ENCODE measurements around the gene GSG1L2.

Gene GSG1L2

DNA sequence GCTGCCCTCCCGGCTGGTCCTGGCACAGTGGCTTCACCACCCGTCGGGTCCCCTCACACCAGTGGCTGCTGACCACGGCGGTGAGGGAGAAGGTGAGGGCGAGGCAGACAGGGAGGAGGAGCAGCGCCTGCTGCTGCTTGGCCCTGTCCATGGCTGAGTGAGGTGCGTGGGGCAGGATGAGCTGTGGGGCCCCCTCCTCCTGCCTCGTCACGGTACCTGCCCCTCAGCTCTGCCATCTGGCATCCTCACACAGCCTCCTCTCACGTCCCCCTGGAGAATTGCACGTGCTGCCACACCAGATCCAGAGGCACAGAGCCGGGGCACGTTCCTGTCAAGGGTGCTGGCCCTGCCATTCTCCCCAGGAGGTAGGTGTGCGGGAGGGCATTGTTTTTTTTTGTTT is at the start of gene GSG1L2:
Gene GSG1L2, minus strand, starts transcription at position 159 of the 400 bp plus-strand sequence. Its CDS starts 8 bp downstream, at position 151.
- DNase-seq (ENCODE audit: low spot score) (no peak), FAIRE-seq (no peak)

DNA sequence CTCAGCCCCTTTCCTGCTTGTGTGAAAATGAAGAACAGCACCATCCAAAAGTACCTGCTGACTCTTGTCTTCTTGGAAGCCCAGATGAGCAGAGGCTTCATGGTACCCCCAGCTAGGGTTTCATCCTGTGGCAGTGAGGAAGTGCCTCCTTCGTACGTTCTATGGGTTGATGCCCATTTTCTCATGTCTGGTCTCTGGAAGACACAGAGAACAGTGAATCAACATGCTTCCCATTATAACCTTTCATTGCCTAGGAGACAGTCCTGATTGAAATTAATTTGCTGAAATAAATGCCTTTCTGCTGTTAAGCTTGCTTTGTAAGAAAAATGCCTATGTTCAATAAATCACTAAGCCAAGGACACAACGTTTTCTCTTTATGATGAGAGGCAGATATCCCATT is 46.7 kb upstream of the GSG1L2 start:
- DNase-seq (ENCODE audit: low spot score) (no peak), FAIRE-seq (no peak)

DNA sequence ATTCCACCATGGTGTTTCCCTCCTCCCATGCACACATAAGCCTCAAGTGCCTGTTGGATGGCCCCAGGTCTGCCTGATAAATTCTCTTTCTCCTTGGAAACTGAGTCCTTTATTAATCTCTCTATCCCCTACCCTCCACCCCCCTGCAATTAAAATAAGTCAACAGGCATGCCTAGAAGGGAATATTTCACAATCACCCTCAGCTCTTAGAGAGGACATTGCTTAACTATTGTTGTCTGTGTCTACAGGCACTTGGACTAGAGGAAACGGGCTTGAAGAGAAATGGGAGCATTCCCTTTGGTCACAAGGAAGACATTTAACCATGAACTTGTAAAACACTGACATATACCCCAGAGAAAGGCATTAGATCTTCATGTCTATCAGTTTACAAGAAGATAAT is 43.7 kb upstream of the GSG1L2 start:
- DNase-seq (ENCODE audit: low spot score) (no peak), FAIRE-seq (no peak)

DNA sequence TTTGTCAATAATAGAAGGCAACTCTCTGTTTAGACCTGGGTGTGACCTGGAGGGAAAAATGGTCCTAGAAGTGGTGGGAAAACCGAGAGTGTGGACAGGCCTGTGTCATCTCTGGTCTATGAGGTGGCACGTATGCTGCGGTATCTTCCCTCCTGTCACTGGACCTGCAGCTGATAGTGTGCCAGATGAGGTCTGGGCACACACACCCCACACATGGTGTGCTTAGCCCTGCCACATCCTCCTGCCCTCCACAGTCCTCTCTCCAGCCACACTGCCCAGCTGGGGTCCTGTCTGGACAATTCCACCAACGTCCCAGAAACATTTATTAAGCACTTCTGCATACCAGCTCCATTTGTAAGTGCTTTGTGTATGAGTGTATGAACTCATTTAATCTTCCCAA is 41.1 kb upstream of the GSG1L2 start:
- FAIRE-seq (no peak), DNase-seq (ENCODE audit: low spot score) (no peak)

DNA sequence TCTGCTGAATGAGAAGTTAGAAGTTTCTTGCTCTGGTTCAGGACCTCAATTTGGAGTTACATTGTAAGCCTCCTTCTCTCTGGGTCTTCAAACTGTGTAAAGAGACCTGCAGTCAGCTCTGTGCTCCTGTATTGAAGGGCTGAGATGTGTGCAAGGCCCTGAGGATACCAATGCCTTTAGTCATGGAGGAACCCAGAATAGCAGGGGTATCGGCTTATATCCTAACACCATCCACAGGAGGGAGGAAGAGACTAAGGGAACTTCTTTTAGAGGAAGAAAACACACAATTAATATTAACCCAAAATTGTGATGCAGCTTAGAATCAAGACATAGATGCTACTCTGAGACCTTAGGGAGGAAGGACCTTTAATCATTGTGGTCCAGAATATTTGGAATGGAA is 40.3 kb upstream of the GSG1L2 start:
- no peak for DNase-seq (ENCODE audit: low spot score)
- FAIRE-seq = no peak

DNA sequence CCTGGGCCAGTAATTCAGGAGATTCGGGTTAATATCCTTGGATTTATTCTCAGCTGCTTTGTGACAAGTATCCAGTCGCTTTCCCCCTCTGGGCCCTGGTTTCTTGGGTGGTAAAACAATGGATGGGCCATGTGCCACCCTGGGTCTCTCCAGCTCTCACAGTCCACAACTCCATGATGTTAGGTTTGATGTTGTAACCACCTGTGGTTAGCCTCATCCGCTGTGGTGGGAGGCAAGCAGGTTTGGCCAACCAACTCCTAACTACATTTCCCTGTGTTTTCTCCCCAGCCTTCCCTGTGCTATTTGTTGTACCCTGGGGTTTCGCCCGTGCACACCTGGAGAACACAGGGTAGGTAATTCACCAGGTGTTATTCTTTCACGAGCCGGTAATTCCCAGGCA is 39.0 kb upstream of the GSG1L2 start:
- FAIRE-seq = no peak
- no peak for DNase-seq (ENCODE audit: low spot score)

DNA sequence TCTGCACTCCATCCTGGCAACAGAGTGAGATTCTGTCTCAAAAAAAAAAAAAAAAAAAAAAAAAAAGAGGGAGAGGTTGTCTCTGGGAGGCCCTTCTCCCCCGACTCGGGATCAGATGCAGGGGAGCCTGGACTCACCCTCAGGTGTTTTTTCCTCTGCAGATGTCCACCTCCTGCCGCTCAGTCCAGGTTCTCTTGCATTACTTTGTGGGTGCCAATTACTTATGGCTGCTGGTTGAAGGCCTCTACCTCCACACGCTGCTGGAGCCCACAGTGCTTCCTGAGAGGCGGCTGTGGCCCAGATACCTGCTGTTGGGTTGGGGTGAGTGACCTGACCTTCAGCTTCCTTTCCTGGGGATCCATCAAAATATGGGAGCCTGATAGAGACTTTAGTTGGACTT is 37.9 kb upstream of the GSG1L2 start:
- no peak for FAIRE-seq

DNA sequence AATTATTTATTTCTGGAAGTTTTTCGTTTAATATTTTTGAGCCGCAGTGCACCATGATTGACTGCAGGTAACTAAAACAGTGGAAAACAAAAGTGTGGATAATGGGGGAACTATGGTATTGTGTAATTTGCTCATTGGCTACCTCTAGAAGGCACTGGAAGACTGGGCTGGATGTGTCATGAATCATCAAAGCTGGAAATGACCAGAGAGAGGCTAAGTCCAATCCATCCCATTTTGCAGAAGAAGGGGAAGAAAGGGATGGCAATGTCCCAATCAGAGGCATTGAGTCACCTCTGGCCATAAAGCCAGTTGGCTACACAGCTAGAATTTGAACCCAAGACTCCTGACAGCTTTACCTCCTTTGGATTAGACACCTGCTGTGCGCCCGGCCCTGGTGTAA is 33.2 kb upstream of the GSG1L2 start:
- FAIRE-seq (no peak), DNase-seq (ENCODE audit: low spot score) (no peak)

More for the DNA sequence above, 37.9 kb upstream of the GSG1L2 start:
- no peak for DNase-seq (ENCODE audit: low spot score)

DNA sequence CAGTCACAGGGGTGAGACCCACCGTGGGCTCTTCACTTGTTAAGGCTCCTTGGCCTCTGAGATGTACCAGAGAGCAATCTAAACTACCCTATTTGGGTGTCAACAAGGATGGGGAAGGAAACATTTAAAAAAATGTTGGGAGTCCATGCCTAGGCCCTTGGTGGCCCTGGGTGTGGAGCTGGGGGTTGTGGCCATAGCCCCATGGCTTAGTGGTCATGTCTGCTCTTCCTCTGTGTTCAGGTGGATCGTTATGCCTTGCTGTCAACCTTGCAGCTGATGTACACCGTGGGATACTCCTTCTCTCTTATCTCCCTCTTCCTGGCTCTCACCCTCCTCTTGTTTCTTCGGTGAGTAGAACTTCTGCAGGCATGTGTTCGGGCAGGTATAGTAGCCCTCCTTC is 32.4 kb upstream of the GSG1L2 start:
- FAIRE-seq = no peak
- DNase-seq (ENCODE audit: low spot score) = no peak

DNA sequence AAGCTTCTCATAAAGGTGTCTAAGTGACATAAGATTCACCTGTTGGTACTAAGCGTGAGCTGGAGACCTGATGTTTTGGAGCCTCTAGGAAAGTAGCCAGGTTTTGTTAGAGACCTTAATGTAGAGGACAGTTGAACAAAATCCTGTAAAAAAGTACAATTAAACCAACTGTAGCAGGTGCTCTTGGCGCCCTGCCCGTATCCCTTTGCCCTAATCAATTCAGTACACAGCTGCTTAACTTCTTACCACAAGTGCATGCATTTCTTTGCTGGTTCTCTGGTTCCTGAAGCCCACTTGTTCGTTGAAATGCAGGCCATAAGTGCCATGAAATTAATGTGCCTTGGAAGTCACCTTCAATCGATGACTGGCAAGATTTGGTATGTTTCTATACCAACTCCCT is 28.3 kb upstream of the GSG1L2 start:
- no peak for FAIRE-seq

DNA sequence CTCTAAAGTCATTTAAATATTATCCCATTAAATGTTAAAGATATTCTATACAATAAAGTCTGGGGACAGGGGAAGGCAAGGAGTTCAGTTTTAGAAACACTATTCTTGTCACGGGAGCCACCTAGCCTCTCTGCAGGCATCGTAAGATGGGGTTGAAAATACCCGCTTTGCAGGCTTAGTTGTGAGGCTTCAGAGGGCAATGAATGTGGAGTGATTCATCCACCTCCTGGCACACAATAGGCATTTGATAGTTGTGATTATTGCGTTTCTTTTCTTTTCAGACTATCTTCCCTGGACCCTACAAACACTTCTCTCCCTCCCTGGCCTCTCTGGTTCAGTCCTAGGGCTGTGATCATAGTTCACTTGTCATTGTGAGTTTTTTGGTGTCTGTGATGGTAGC is 23.4 kb upstream of the GSG1L2 start:
- DNase-seq (ENCODE audit: low spot score) = no peak
- no peak for FAIRE-seq

More for the DNA sequence above, 28.3 kb upstream of the GSG1L2 start:
- DNase-seq (ENCODE audit: low spot score) = no peak

DNA sequence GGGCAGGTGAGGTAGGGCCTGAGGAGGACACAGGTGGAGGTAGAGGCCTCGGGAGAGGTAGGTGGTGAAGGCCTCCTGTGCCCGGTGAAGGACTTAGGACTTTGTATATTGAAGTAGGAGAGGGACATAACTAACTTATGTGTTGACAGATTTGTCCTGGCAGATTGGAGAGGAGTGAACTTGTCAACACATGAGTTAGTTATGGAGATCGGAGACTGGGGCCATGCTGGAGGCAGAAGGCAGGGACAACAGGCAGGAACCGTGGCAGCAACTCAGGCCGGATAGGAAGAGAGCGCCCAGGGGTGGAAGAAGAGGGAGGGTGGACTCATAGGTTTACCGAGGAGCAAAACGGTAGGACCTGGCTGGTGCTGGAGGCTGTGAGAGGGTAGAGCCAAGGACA is 22.3 kb upstream of the GSG1L2 start:
- DNase-seq (ENCODE audit: low spot score) = no peak
- FAIRE-seq = no peak

DNA sequence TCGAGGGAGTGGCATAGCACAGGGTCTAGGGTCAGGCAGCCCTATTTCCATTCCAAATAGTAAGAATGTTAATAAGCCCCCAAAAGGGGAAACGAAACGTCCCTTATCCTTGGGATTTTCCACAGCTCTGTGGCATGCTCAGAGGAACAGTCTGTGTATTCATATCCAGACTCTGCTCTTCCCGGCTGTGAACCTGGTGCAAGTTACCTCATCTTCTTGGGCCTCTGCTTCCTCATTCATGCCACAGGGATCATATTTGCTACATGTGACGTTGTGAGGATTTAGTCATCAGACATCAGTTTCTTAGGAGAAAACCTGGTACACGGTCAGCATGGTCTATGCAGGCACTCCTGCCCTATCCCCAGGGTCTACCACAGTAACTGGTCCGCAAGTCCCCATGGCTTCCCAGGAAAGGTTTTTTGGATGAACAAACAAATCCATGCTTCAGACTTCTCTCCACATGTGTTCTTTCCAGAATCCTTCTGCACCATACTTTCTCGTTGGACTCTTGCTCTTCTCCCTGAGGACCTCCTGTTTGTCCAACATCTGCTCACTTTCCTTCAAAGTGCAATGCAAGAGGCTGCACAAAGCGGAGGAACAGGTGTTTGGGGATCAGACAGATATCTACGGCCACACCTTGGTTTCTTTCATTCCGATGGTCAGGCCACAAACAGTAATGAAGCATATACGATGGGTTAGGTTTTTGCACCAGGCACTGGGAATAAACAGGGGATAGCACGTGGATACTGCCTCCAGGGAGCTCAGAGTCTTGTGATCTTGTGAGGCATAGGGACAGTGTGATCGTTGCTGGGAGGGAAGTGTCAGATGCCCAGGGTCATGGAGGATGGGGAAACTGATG is 21.5 kb upstream of the GSG1L2 start:
- no peak for DNase-seq (ENCODE audit: low spot score)
- FAIRE-seq = no peak

DNA sequence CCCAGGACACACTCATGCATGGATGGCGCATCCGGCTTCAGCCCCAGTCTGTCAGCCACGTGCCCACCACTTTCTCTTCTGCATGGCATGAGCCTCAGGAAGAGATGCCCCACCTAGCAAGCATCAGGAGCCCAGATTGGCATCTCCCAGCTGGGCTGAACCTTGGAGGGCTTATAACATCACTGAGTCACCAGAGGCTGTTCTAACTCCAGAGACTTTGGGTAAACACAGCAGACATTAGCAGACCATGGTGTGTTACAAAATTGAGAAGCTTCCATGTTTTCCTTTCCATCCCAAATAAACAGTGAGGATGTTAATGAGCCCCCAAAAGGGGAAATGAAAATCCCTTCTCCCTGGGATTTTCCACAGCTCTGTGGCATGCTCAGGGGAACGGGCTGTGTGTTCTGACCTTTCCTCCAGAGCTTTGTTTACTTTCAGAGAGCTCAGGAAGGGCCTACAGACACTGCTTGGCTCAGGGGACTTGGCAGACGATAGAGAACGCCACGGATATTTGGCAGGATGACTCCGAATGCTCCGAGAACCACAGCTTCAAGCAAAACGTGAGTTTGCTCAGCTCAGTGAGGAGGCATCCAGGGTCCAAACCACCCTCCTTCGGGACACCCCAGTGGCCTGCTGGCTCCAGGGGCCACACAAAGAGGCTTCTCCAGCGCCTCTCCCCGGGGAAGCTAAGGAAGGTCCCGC is 20.3 kb upstream of the GSG1L2 start:
- FAIRE-seq (no peak), DNase-seq (ENCODE audit: low spot score) (no peak)

DNA sequence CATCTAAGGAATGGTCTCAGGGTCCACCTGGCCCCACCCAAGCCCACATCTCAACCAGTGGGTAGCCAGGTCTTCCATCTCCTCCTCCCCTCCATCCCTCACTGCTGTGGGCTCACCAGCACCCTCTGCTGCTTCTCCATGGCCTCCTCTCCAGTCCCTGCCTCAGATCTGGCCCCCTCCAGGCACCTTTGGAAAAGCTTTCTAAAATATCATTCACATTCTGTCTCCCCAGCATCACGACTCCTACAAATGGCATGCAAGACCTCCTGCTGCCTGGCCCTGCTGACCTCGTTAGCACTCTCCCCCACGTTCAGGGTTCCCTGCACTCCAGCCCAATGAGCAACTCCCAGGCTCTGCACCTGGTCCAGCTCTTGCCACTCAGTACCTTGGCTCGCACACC is 17.6 kb upstream of the GSG1L2 start:
- FAIRE-seq (no peak), DNase-seq (ENCODE audit: low spot score) (peak; percentile 57)

DNA sequence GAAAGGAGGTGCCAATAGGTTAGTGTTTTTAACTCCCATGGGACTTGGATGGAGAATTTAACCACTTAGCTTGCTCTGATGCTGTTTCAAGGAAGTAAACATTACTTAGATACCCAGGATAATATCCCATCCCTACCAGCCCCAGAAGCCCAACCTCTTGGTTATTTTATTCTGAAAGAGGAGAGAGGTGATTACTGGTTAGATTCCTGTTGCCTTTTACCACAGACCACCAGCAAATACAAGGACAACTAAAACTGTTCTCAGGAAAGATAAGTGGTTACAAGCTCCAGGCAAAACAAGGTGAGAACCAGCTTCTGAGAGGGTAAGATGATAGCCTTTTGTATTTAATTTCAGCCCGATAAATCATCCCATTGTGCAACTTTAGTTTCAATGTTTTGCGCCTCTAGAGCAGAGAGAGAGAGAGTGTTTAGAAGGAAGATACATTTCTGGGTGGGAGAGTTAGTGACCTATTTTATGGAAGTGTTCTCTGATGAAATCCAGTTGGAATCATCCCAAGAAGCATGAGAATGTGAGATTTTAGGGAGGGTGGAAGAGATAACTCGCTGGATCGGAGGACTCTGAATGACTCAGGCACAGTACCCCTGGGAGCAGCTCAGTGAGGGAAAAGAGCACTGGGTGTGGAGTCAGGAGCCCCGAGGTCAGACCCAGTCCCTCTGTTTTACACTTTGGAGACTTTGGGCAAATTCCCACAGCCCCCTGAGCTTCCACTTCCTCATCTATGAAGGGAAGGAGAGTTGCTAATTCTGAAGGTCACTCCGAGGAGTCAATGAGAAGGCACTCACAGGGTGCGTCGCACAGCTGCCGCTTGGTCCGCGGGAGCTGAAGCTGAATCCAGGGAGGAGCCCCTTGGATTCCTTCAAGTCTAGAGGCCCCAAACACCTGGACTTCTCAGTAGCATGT is 15.9 kb upstream of the GSG1L2 start:
- DNase-seq (ENCODE audit: low spot score) = peak; percentile 59
- FAIRE-seq = peak; percentile 85

DNA sequence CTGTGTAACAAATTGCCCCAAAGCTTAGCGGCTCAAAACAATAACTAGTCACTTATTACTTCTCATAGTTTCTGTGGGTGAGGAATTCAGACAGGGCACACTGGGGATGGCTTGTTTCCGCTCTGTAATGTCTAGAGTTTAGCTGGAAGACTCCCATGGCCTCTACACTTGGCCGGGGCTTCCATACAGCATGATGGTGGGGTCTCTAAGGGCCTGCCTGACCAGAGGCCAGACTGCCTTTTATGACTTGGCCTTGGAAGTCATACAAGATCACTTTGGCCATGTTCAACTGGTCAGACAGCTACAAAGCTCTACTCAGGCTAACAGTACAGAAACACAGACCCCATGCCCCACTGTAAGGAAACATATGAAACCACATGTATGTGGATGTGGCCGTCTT is 12.0 kb upstream of the GSG1L2 start:
- DNase-seq (ENCODE audit: low spot score) = no peak
- no peak for FAIRE-seq

DNA sequence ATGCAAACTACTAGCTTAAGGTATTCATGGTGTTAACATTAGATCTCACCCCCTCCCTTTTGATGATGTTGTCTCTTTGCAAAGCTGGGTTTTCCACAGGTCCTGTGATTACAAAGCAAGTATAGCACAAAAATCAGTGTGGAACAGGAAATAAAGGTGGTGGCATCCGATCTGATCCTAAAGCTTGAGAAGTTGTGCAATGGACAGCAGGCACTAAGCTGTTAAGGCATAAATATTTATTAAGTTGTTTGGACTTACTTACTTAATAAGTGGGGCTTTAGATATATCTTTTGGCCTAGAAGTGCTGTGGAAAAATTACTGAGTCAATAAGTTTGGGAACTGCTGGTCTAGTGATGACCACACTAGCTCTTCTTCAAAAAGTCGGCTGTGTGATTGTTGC is 8.8 kb upstream of the GSG1L2 start:
- no peak for FAIRE-seq
- no peak for DNase-seq (ENCODE audit: low spot score)

DNA sequence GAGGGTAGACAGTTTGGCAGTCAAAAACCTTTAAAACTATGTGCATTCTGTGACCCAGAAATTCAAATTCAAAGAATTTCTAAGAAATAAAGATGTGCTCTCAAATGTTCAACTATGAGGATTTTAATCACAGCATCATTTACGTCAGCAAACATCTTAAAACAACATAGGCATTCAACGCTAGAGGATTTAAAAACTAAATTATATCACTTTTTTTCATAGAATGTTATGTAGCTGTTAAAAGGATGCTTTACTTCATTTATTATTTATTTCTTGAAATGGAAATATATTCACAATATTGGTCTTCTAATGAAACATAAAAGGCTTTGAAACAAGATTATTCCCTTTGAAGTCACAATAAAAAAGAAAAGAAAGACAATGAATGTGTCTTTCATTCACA is 7.5 kb upstream of the GSG1L2 start:
- FAIRE-seq (no peak), DNase-seq (ENCODE audit: low spot score) (no peak)

DNA sequence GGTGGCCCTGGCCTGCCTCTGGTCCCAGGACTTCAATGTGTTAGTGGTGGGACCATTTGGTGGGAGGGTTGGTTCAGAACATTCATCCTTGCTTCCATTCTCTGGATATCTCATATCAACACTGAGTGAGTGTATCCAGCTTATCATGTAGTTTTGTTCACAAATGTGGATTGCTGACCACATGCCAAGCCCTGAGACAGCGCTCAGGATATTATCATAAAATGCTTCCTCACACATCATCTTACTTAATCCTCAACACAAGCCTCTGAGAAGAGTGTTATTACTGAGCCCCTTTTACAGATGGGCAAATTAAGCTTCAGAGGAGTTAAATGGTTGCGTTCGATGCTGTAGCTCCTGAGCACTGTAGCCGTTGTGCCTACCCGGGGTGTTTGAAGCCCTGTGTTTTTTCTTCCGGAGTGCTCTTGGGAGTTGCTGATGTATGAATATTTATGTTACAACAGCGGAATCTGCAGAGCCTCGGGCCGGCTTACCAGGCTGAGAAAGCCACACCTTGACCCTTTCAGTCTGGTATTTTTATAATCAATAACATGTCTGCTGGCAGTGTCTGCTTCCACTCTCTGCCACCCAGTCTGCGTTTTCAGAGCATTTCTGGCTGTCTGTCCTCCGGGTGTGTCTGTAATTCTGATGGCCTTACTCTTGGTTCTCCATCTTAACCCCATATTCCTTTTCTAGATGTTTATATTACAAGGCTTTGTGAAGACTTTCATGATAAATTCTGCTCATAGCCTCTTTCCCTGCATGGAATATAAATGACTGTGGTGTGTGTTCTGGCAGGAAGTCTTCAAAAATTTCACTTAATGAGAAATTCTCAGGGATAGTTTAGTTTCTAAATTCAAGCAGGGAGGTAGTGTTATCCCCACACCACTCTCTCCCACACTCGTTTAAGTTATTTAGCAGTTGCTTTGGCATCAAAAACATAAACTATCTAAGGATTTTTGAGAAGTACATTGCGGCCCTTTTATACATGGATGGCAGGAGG is 6.7 kb upstream of the GSG1L2 start:
- FAIRE-seq (no peak), DNase-seq (ENCODE audit: low spot score) (no peak)
